ENCODE data around the gene DOK3. TPM values are rescaled to one million over a fixed set of nuclear protein-coding genes. Genes with fewer than 3 reads are reported as not detected.

DOK3 gene
- total and polyA plus RNA-seq, 4 experiments from 2014 or later = 0.69 to 3.9 (median 3.7) TPM; not detected in 1

- H3K4me3 ChIP-seq (ENCODE audit: low read length in 2 of 2) = no peak overlapping the region
- CTCF ChIA-PET (ENCODE audit: partially characterized antibody) = interaction anchor here (0.8 to 1.2 kb wide), 5 partner anchors 12 to 192 kb away, joined by 3 to 4 read pairs (median 3); no protein-coding TSS in a partner anchor
- intact Hi-C loops (cut with micrococcal nuclease) = no loop called here
- no peaks in the 10 kb centered on the region for H3K27me3 Mint-ChIP-seq
- H3K4me1 Mint-ChIP-seq = peaks cover 0 to 1% (median 0%) of the 10 kb centered on the region in 4 donors
- H3K4me1 ChIP-seq (ENCODE audit: insufficient read depth, low read length) = no peaks in the 10 kb centered on the region
- POLR2A ChIA-PET (ENCODE audit: partially characterized antibody) = interaction anchor here (1.6 kb wide), 1 partner anchor 84 kb away, joined by 3 read pairs; the partner anchor contains the start of gene TMED9
- H3K27ac Mint-ChIP-seq = no peak overlapping the region
- H3K36me3 ChIP-seq (ENCODE audit: insufficient read depth, low read length) = peaks cover 21% of the 10 kb centered on the region
- no peaks in the 10 kb centered on the region for H3K27me3 ChIP-seq (ENCODE audit: insufficient read depth, low read length)
- H3K27ac ChIP-seq (ENCODE audit: low read depth, low read length) = no peak overlapping the region
- no peak overlapping the region for H3K4me3 Mint-ChIP-seq
- H3K9me3 Mint-ChIP-seq = no peaks in the 10 kb centered on the region
- H3K36me3 Mint-ChIP-seq = peaks cover 11 to 19% of the 10 kb centered on the region in 2 donors
- no peak for DNase-seq
- H3K9me3 ChIP-seq (ENCODE audit: control insufficient read depth in 1 of 2, low read length in 2 of 2) = no peaks in the 10 kb centered on the region
Observed at GRCh38 chr5:177508221-177508611, 1.4 kb downstream of the DOK3 start.

GRCh38 chr5:177507596-177508220 is 1.9 kb downstream of the DOK3 start:
- Mint-ChIP-seq H3K4me3 (no peak overlapping the region), H3K9me3 (no peaks in the 10 kb centered on the region), H3K27me3 (no peaks in the 10 kb centered on the region), H3K4me1 (peaks cover 0 to 1% (median 0%) of the 10 kb centered on the region in 4 donors), H3K36me3 (peaks cover 11 to 15% of the 10 kb centered on the region in 2 donors), H3K27ac (peak overlapping the region in 1 of 7 donors; percentile 35)
- Histone ChIP-seq H3K9me3 (ENCODE audit: control insufficient read depth in 1 of 2, low read length in 2 of 2) (no peaks in the 10 kb centered on the region), H3K27ac (ENCODE audit: low read depth, low read length) (no peak overlapping the region), H3K4me3 (ENCODE audit: low read length in 2 of 2) (no peak overlapping the region), H3K27me3 (ENCODE audit: insufficient read depth, low read length) (no peaks in the 10 kb centered on the region), H3K36me3 (ENCODE audit: insufficient read depth, low read length) (peaks cover 17% of the 10 kb centered on the region), H3K4me1 (ENCODE audit: insufficient read depth, low read length) (no peaks in the 10 kb centered on the region)
- POLR2A ChIA-PET (ENCODE audit: partially characterized antibody) = no interaction called here
- intact Hi-C loops (cut with micrococcal nuclease) = no loop called here
- no peak for DNase-seq
- CTCF ChIA-PET (ENCODE audit: partially characterized antibody) = interaction anchor here (1.2 kb wide), 3 partner anchors 12 to 147 kb away, joined by 3 read pairs; no protein-coding TSS in a partner anchor

GRCh38 chr5:177507165-177507564 is 2.5 kb downstream of the DOK3 start:
- Mint-ChIP-seq H3K4me3 (no peak overlapping the region), H3K27me3 (no peaks in the 10 kb centered on the region), H3K9me3 (no peaks in the 10 kb centered on the region), H3K36me3 (peaks cover 11% of the 10 kb centered on the region in 2 donors), H3K4me1 (peaks cover 0 to 1% (median 0%) of the 10 kb centered on the region in 4 donors), H3K27ac (peak overlapping the region in 1 of 7 donors; percentile 35)
- H3K27ac ChIP-seq (ENCODE audit: low read depth, low read length) = no peak overlapping the region
- H3K9me3 ChIP-seq (ENCODE audit: control insufficient read depth in 1 of 2, low read length in 2 of 2) = no peaks in the 10 kb centered on the region
- ChIA-PET POLR2A (ENCODE audit: partially characterized antibody) (interaction anchor here (0.6 kb wide), 1 partner anchor 93 kb away, joined by 3 read pairs; the partner anchor contains the start of gene B4GALT7), CTCF (ENCODE audit: partially characterized antibody) (interaction anchor here (1.2 to 1.7 kb wide), 3 partner anchors 10 to 50 kb away, joined by 3 read pairs; partner anchors contain the start of gene PDLIM7)
- H3K36me3 ChIP-seq (ENCODE audit: insufficient read depth, low read length) = peaks cover 11% of the 10 kb centered on the region
- H3K4me3 ChIP-seq (ENCODE audit: low read length in 2 of 2) = no peak overlapping the region
- no peaks in the 10 kb centered on the region for H3K4me1 ChIP-seq (ENCODE audit: insufficient read depth, low read length)
- no peak for DNase-seq
- intact Hi-C loops (cut with micrococcal nuclease) = no loop called here
- H3K27me3 ChIP-seq (ENCODE audit: insufficient read depth, low read length) = no peaks in the 10 kb centered on the region

GRCh38 chr5:177505075-177505474 is 4.6 kb downstream of the DOK3 start:
- H3K4me1 Mint-ChIP-seq = peaks cover 0 to 5% (median 3%) of the 10 kb centered on the region in 4 donors
- no peaks in the 10 kb centered on the region for H3K27me3 ChIP-seq (ENCODE audit: insufficient read depth, low read length)
- no peak overlapping the region for H3K27ac Mint-ChIP-seq
- ChIA-PET POLR2A (ENCODE audit: partially characterized antibody) (no interaction called here), CTCF (ENCODE audit: partially characterized antibody) (interaction anchor here (0.7 to 5.9 kb wide), 4 partner anchors 11 to 392 kb away, joined by 3 to 48 read pairs (median 4); no protein-coding TSS in a partner anchor)
- H3K9me3 Mint-ChIP-seq = no peaks in the 10 kb centered on the region
- no peak for DNase-seq
- H3K27ac ChIP-seq (ENCODE audit: low read depth, low read length) = no peak overlapping the region
- intact Hi-C loops (cut with micrococcal nuclease) = no loop called here
- H3K36me3 Mint-ChIP-seq = no peaks in the 10 kb centered on the region
- H3K4me3 Mint-ChIP-seq = no peak overlapping the region
- no peaks in the 10 kb centered on the region for H3K36me3 ChIP-seq (ENCODE audit: insufficient read depth, low read length)
- H3K9me3 ChIP-seq (ENCODE audit: control insufficient read depth in 1 of 2, low read length in 2 of 2) = no peaks in the 10 kb centered on the region
- H3K27me3 Mint-ChIP-seq = no peaks in the 10 kb centered on the region
- H3K4me3 ChIP-seq (ENCODE audit: low read length in 2 of 2) = no peak overlapping the region
- H3K4me1 ChIP-seq (ENCODE audit: insufficient read depth, low read length) = no peaks in the 10 kb centered on the region

GRCh38 chr5:177504086-177505056 is 5.3 kb downstream of the DOK3 start:
- Mint-ChIP-seq H3K27ac (no peak overlapping the region), H3K9me3 (no peaks in the 10 kb centered on the region), H3K4me3 (no peak overlapping the region), H3K36me3 (no peaks in the 10 kb centered on the region), H3K4me1 (peaks cover 0 to 6% (median 3%) of the 10 kb centered on the region in 4 donors), H3K27me3 (no peaks in the 10 kb centered on the region)
- Histone ChIP-seq H3K9me3 (ENCODE audit: control insufficient read depth in 1 of 2, low read length in 2 of 2) (no peaks in the 10 kb centered on the region), H3K4me3 (ENCODE audit: low read length in 2 of 2) (no peak overlapping the region), H3K27me3 (ENCODE audit: insufficient read depth, low read length) (no peaks in the 10 kb centered on the region), H3K4me1 (ENCODE audit: insufficient read depth, low read length) (no peaks in the 10 kb centered on the region), H3K27ac (ENCODE audit: low read depth, low read length) (no peak overlapping the region), H3K36me3 (ENCODE audit: insufficient read depth, low read length) (no peaks in the 10 kb centered on the region)
- ChIA-PET POLR2A (ENCODE audit: partially characterized antibody) (interaction anchor here (1.4 kb wide), 1 partner anchor 49 kb away, joined by 4 read pairs; no protein-coding TSS in a partner anchor), CTCF (ENCODE audit: partially characterized antibody) (interaction anchor here (1.1 to 7.9 kb wide), 5 partner anchors 100 to 390 kb away, joined by 3 to 110 read pairs (median 33); no protein-coding TSS in a partner anchor)
- no peak for DNase-seq
- intact Hi-C loops (cut with micrococcal nuclease) = no loop called here

GRCh38 chr5:177503351-177504085 is 6.1 kb downstream of the DOK3 start:
- H3K36me3 ChIP-seq (ENCODE audit: insufficient read depth, low read length) = no peaks in the 10 kb centered on the region
- no peaks in the 10 kb centered on the region for H3K36me3 Mint-ChIP-seq
- H3K27me3 Mint-ChIP-seq = no peaks in the 10 kb centered on the region
- no peaks in the 10 kb centered on the region for H3K27me3 ChIP-seq (ENCODE audit: insufficient read depth, low read length)
- no peak overlapping the region for H3K4me3 Mint-ChIP-seq
- no peaks in the 10 kb centered on the region for H3K4me1 ChIP-seq (ENCODE audit: insufficient read depth, low read length)
- H3K27ac Mint-ChIP-seq = no peak overlapping the region
- no peaks in the 10 kb centered on the region for H3K9me3 Mint-ChIP-seq
- no peak for DNase-seq
- no peak overlapping the region for H3K4me3 ChIP-seq (ENCODE audit: low read length in 2 of 2)
- H3K9me3 ChIP-seq (ENCODE audit: control insufficient read depth in 1 of 2, low read length in 2 of 2) = no peaks in the 10 kb centered on the region
- peaks cover 3 to 11% (median 5%) of the 10 kb centered on the region in 4 donors for H3K4me1 Mint-ChIP-seq
- H3K27ac ChIP-seq (ENCODE audit: low read depth, low read length) = no peak overlapping the region
- intact Hi-C loops (cut with micrococcal nuclease) = no loop called here
- CTCF ChIA-PET (ENCODE audit: partially characterized antibody) = interaction anchor here (1.1 to 7.9 kb wide), 7 partner anchors 11 to 389 kb away, joined by 3 to 110 read pairs (median 22); no protein-coding TSS in a partner anchor
- POLR2A ChIA-PET (ENCODE audit: partially characterized antibody) = interaction anchor here (1.4 kb wide), 1 partner anchor 48 kb away, joined by 4 read pairs; no protein-coding TSS in a partner anchor
